IMR-90 (cell line): Measurements from ENCODE around the gene ZNF133. TPM values are rescaled to one million over a fixed set of nuclear protein-coding genes. Genes with fewer than 3 reads are reported as not detected.

Experiments used
- ATAC-seq: fragments of 200-7000 bp; cut with Tn5 transposase; 2 replicates; pipeline ENCODE4 v1.9.1; 2020; ENCODE audit warnings: low read depth, mild to moderate bottlenecking, moderate library complexity
- BruUV-seq: library from RNA; stranded (reverse); fragments of 400-500 nt; replicated peaks from 2 replicates; lab custom pipeline; 2021; lab: Mats Ljungman, UMichigan
- CTCF ChIA-PET: fragments of 300-600 bp; formaldehyde crosslinking; extraction: SDS; loops from one replicate; lab custom pipeline; 2021; ENCODE audit warnings: antibody characterized with exemption; lab: Yijun Ruan, JAX
- POLR2A ChIA-PET: fragments of 300-600 bp; sonication (Branson Sonifier 250); formaldehyde crosslinking; loops from one replicate; lab custom pipeline; 2022; ENCODE audit warnings: antibody characterized with exemption; ENCODE audit not compliant: unreplicated experiment; lab: Charles Lee
- DNase-seq: peaks from one replicate; pipeline ENCODE4 v3.0.0; 2013
- H2AFZ ChIP-seq: replicated peaks from 2 replicates; pipeline ENCODE3; 2013; ENCODE audit warnings: low read length, mild to moderate bottlenecking; ENCODE audit not compliant: poor library complexity
- H2AK5ac ChIP-seq: 2 replicates; pipeline ENCODE4 v1.6.1; 2013; ENCODE audit warnings: low read depth, low read length, inconsistent platforms
- H2AK9ac ChIP-seq: replicated peaks from 2 replicates; pipeline ENCODE3; 2013; ENCODE audit warnings: mild to moderate bottlenecking, low read depth, low read length, moderate library complexity; ENCODE audit not compliant: poor library complexity
- H2BK120ac ChIP-seq: 2 replicates; pipeline ENCODE4 v1.6.1; 2013; ENCODE audit warnings: low read depth, low read length, inconsistent platforms
- H2BK15ac ChIP-seq: 3 replicates; pipeline ENCODE4 v1.6.1; 2013; ENCODE audit warnings: low read depth, low read length, inconsistent platforms
- H2BK20ac ChIP-seq: 2 replicates; pipeline ENCODE4 v1.6.1; 2013; ENCODE audit warnings: low read depth, mild to moderate bottlenecking, inconsistent platforms, low read length, moderate library complexity
- H2BK5ac ChIP-seq: 2 replicates; pipeline ENCODE4 v1.6.1; 2013; ENCODE audit warnings: mild to moderate bottlenecking, low read depth, low read length, inconsistent platforms; ENCODE audit not compliant: poor library complexity, severe bottlenecking
- H3K14ac ChIP-seq: replicated peaks from 2 replicates; pipeline ENCODE4 v1.6.1; 2013; ENCODE audit warnings: low read depth, low read length, inconsistent platforms
- H3K18ac ChIP-seq: 2 replicates; pipeline ENCODE4 v1.6.1; 2013; ENCODE audit warnings: low read depth, low read length, control low read depth
- H3K23ac ChIP-seq: 2 replicates; pipeline ENCODE4 v1.6.1; 2013; ENCODE audit warnings: low read depth, low read length, inconsistent platforms
- H3K27ac ChIP-seq: 2 replicates; pipeline ENCODE4 v1.5.1; 2013; ENCODE audit warnings: mild to moderate bottlenecking, control low read depth, low read length; ENCODE audit not compliant: insufficient read depth
- H3K27me3 ChIP-seq: 2 replicates; pipeline ENCODE4 v1.6.1; 2013; ENCODE audit warnings: low read length; ENCODE audit not compliant: control insufficient read depth, insufficient read depth
- H3K36me3 ChIP-seq: 2 replicates; pipeline ENCODE4 v1.6.1; 2013; ENCODE audit warnings: low read length, mixed read lengths; ENCODE audit not compliant: control insufficient read depth, insufficient read depth
- H3K4ac ChIP-seq: 2 replicates; pipeline ENCODE4 v1.6.1; 2013; ENCODE audit warnings: low read depth, low read length, inconsistent platforms
- H3K4me1 ChIP-seq: 2 replicates; pipeline ENCODE4 v1.6.1; 2013; ENCODE audit warnings: low read length, mixed read lengths; ENCODE audit not compliant: control insufficient read depth, insufficient read depth
- H3K4me2 ChIP-seq: 2 replicates; pipeline ENCODE4 v1.6.1; 2013; ENCODE audit warnings: low read depth, mild to moderate bottlenecking, control low read depth, low read length, moderate library complexity
- H3K4me3 ChIP-seq: 2 replicates; pipeline ENCODE4 v1.5.1; 2013; ENCODE audit warnings: low read depth, mild to moderate bottlenecking, control low read depth, low read length, moderate library complexity; ENCODE audit not compliant: insufficient read depth
- H3K56ac ChIP-seq: 2 replicates; pipeline ENCODE4 v1.6.1; 2013; ENCODE audit warnings: low read length, inconsistent platforms; ENCODE audit not compliant: insufficient read depth; ENCODE audit errors: extremely low read depth
- H3K79me1 ChIP-seq, 2 experiments: 2 replicates each; pipeline ENCODE4 v1.6.1; 2013; ENCODE audit warnings: low read length in 2 of 2, inconsistent platforms in 1 of 2, low read depth in 1 of 2
- H3K9ac ChIP-seq: 2 replicates; pipeline ENCODE4 v1.6.1; 2013; ENCODE audit warnings: low read depth, low read length, control low read depth
- H3K9me1 ChIP-seq: 2 replicates; pipeline ENCODE4 v1.6.1; 2013; ENCODE audit warnings: low read length, inconsistent platforms; ENCODE audit not compliant: insufficient read depth
- H3K9me3 ChIP-seq: 2 replicates; pipeline ENCODE4 v1.6.1; 2013; ENCODE audit warnings: low read length; ENCODE audit not compliant: control insufficient read depth, insufficient read depth
- H4K20me1 ChIP-seq: 2 replicates; pipeline ENCODE4 v1.6.1; 2013; ENCODE audit warnings: low read length, inconsistent platforms; ENCODE audit not compliant: insufficient read depth
- H4K5ac ChIP-seq: 2 replicates; pipeline ENCODE4 v1.6.1; 2013; ENCODE audit warnings: mild to moderate bottlenecking, low read depth, low read length, control low read depth
- H4K8ac ChIP-seq, 2 experiments: 2 replicates each; pipeline ENCODE4 v1.6.1; 2013; ENCODE audit warnings: low read depth in 2 of 2, low read length in 2 of 2, control low read depth in 1 of 2, inconsistent platforms in 1 of 2
- H4K91ac ChIP-seq: 2 replicates; pipeline ENCODE4 v1.6.1; 2013; ENCODE audit warnings: low read depth, low read length, inconsistent platforms; ENCODE audit not compliant: insufficient read depth
- CEBPB ChIP-seq: IDR thresholded peaks from 2 replicates; pipeline ENCODE4 v1.6.1; 2012; ENCODE audit warnings: low read depth, low read length, improper control_type of control experiment
- CTCF ChIP-seq: conservative IDR thresholded peaks from 2 replicates; pipeline ENCODE4 v1.5.1; 2012; ENCODE audit warnings: mild to moderate bottlenecking, low read depth, low read length, improper control_type of control experiment
- FOS ChIP-seq: fragments of 150-350 bp; IDR thresholded peaks from 2 replicates; pipeline ENCODE4 v1.6.1; 2016; ENCODE audit warnings: low read depth, low read length
- MAFK ChIP-seq: IDR thresholded peaks from 2 replicates; pipeline ENCODE4 v1.6.1; 2012; ENCODE audit warnings: low read depth, low read length, improper control_type of control experiment
- MAZ ChIP-seq: IDR thresholded peaks from 2 replicates; pipeline ENCODE4 v1.6.1; 2012; ENCODE audit warnings: low read depth, mild to moderate bottlenecking, low read length, improper control_type of control experiment, moderate library complexity, borderline replicate concordance
- MXI1 ChIP-seq: IDR thresholded peaks from 2 replicates; pipeline ENCODE4 v1.6.1; 2012; ENCODE audit warnings: low read depth, mild to moderate bottlenecking, low read length, moderate library complexity, borderline replicate concordance
- RAD21 ChIP-seq: IDR thresholded peaks from 2 replicates; pipeline ENCODE4 v1.6.1; 2012; ENCODE audit warnings: low read length, improper control_type of control experiment
- RCOR1 ChIP-seq: IDR thresholded peaks from 2 replicates; pipeline ENCODE4 v1.6.1; 2012; ENCODE audit warnings: mild to moderate bottlenecking, low read length, improper control_type of control experiment; ENCODE audit not compliant: insufficient replicate concordance
- RFX5 ChIP-seq: IDR thresholded peaks from 2 replicates; pipeline ENCODE4 v1.8.0; 2012; ENCODE audit warnings: low read depth, mild to moderate bottlenecking, low read length, moderate library complexity
- SMC3 ChIP-seq: fragments of 150-350 bp; IDR thresholded peaks from 2 replicates; pipeline ENCODE4 v1.6.1; 2016; ENCODE audit warnings: low read depth, mild to moderate bottlenecking, antibody characterized with exemption, low read length, moderate library complexity
- USF2 ChIP-seq: fragments of 150-350 bp; IDR thresholded peaks from 2 replicates; pipeline ENCODE4 v1.6.1; 2017; ENCODE audit warnings: mild to moderate bottlenecking, antibody characterized with exemption, low read length, low read depth
- WGBS, 2 experiments: methylation state at CpG; one replicate each; pipeline versions ENCODE4 v1.1.5 to v1.1.7; 2013; ENCODE audit warnings: missing lambda C conversion rate in 2 of 2; ENCODE audit not compliant: insufficient read length in 1 of 2; ENCODE audit errors: extremely low coverage in 2 of 2; 5-methylcytosine and 5-hydroxymethylcytosine counted together
- dilution Hi-C: fragments of 300-500 bp; cut with HindIII; formaldehyde crosslinking; loops from one replicate; pipeline ENCODE4 v1.14.3; 2018; ENCODE audit warnings: low sequenced_read_pairs; ENCODE audit not compliant: unreplicated experiment
- in situ Hi-C: fragments of 300-500 bp; cut with MboI; formaldehyde crosslinking; loops from 3 replicates; pipeline ENCODE4 v1.14.3; 2019; ENCODE audit warnings: low sequenced_read_pairs, inconsistent platforms, mixed read lengths
- intact Hi-C: fragments of 100-400 bp; cut with micrococcal nuclease; formaldehyde crosslinking; loops from 2 replicates; pipeline ENCODE4 v1.10.0; 2022
- polyA plus RNA-seq, 3 experiments: library from polyadenylated mRNA; depleted of rRNA; stranded (reverse); fragments of >200 nt; gene quantifications; 2 replicates each; pipeline ENCODE4 v1.2.3, GENCODE V29; 2012; ENCODE audit warnings: low replicate concordance in 1 of 3
- total RNA-seq: library from RNA; depleted of rRNA; stranded (reverse); fragments of >200 nt; gene quantifications from 2 replicates; pipeline ENCODE4 v1.2.3, GENCODE V29; 2012
- TF ChIP-seq, protein P1 (sequence below): fragments of 150-350 bp; IDR thresholded peaks from 2 replicates; pipeline ENCODE4 v1.6.1; 2016; ENCODE audit warnings: low read depth, mild to moderate bottlenecking, low read length, moderate library complexity, borderline replicate concordance

Gene ZNF133
- total and polyA plus RNA-seq, 2 of the 4 experiments (the other 2 are of a cell fraction), result 18.3 to 33.5 TPM

GRCh38 chr20:18250217-18250616 lies 38.1 kb upstream of the ZNF133 start:
- H4K5ac ChIP-seq, result no peak overlapping the region
- H2BK15ac ChIP-seq, result no peak overlapping the region
- no peak overlapping the region for H2AK9ac ChIP-seq
- no peaks in the 10 kb centered on the region for H3K36me3 ChIP-seq
- H2BK120ac ChIP-seq, result no peak overlapping the region
- no peak overlapping the region for H4K91ac ChIP-seq
- no peak overlapping the region for H3K9ac ChIP-seq
- no peak overlapping the region for H3K23ac ChIP-seq
- no peak overlapping the region for H3K4me2 ChIP-seq
- POLR2A ChIA-PET, result no interaction called here
- intact Hi-C loops, result no loop called here
- WGBS, 2 experiments, result no CpG with 5 or more reads among the region's 3 CpGs
- dilution Hi-C loops, result no loop called here
- no peak overlapping the region for H2BK20ac ChIP-seq
- no peaks in the 10 kb centered on the region for H3K9me3 ChIP-seq
- TF ChIP-seq CTCF (no peak), CEBPB (no peak), RFX5 (no peak), MXI1 (no peak), SMC3 (no peak), MAZ (no peak), MAFK (no peak), RAD21 (no peak), FOS (no peak), RCOR1 (no peak), USF2 (no peak)
- TF ChIP-seq, protein P1, sequence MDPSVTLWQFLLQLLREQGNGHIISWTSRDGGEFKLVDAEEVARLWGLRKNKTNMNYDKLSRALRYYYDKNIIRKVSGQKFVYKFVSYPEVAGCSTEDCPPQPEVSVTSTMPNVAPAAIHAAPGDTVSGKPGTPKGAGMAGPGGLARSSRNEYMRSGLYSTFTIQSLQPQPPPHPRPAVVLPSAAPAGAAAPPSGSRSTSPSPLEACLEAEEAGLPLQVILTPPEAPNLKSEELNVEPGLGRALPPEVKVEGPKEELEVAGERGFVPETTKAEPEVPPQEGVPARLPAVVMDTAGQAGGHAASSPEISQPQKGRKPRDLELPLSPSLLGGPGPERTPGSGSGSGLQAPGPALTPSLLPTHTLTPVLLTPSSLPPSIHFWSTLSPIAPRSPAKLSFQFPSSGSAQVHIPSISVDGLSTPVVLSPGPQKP, result no peak
- CTCF ChIA-PET, result no interaction called here
- H2AK5ac ChIP-seq, result no peak overlapping the region
- H3K18ac ChIP-seq, result no peak overlapping the region
- no peak overlapping the region for H3K14ac ChIP-seq
- no TSS peak for BruUV-seq
- no peak overlapping the region for H2AFZ ChIP-seq
- H4K8ac ChIP-seq, result no peak overlapping the region
- no peaks in the 10 kb centered on the region for H3K4me1 ChIP-seq
- peaks cover 1% of the 10 kb centered on the region; the same call in 1 of the 2 replicates for H3K27me3 ChIP-seq
- H4K20me1 ChIP-seq, result no peaks in the 10 kb centered on the region
- no peaks in the 10 kb centered on the region for H3K9me1 ChIP-seq
- no peak overlapping the region for H3K56ac ChIP-seq
- H2BK5ac ChIP-seq, result no peak overlapping the region
- no peaks in the 10 kb centered on the region for H3K79me1 ChIP-seq
- in situ Hi-C loops, result no loop called here
- DNase-seq (no peak), ATAC-seq (no peak)
- H3K27ac ChIP-seq, result no peak overlapping the region
- no peak overlapping the region for H3K4me3 ChIP-seq
- H3K4ac ChIP-seq, result no peak overlapping the region
